IPS DF 6.9 (cell line): Measurements from ENCODE around the gene ZFHX2.

Experiments used
- DNase-seq: peaks from one replicate; pipeline ENCODE4 v3.0.0-alpha.2; 2013; ENCODE audit warnings: low read depth, low spot score
- H3K27ac ChIP-seq: one replicate; pipeline ENCODE4 v1.5.1; 2013; ENCODE audit warnings: low read length, control low read depth
- H3K27me3 ChIP-seq: 2 replicates; pipeline ENCODE4 v1.6.1; 2013; ENCODE audit warnings: mild to moderate bottlenecking, low read length; ENCODE audit not compliant: control insufficient read depth, insufficient read depth
- H3K36me3 ChIP-seq: 2 replicates; pipeline ENCODE4 v1.6.1; 2013; ENCODE audit warnings: low read length; ENCODE audit not compliant: control insufficient read depth, insufficient read depth
- H3K4me1 ChIP-seq: 2 replicates; pipeline ENCODE4 v1.6.1; 2013; ENCODE audit warnings: low read length; ENCODE audit not compliant: control insufficient read depth, insufficient read depth
- H3K4me3 ChIP-seq: 2 replicates; pipeline ENCODE4 v1.5.1; 2013; ENCODE audit warnings: mild to moderate bottlenecking, low read length
- H3K9me3 ChIP-seq: 2 replicates; pipeline ENCODE4 v1.6.1; 2013; ENCODE audit warnings: low read length, inconsistent platforms; ENCODE audit not compliant: control insufficient read depth, insufficient read depth
- WGBS: extraction: QIAGEN DNeasy Blood & Tissue Kit; methylation state at CpG from one replicate; pipeline ENCODE4 v1.1.7; 2013; ENCODE audit warnings: mixed read lengths, missing lambda C conversion rate; ENCODE audit not compliant: insufficient read length, insufficient coverage; 5-methylcytosine and 5-hydroxymethylcytosine counted together

ZFHX2 gene

GRCh38 chr14:23483236-23483854, 68.2 kb downstream of the ZFHX2 start:
- no CpG with 5 or more reads among the region's 9 CpGs for WGBS
- Histone ChIP-seq H3K9me3 (no peaks in the 10 kb centered on the region), H3K27me3 (no peaks in the 10 kb centered on the region), H3K4me1 (peaks cover 7% of the 10 kb centered on the region; the same call in 1 of the 2 replicates), H3K36me3 (no peaks in the 10 kb centered on the region), H3K27ac (no peak overlapping the region), H3K4me3 (no peak overlapping the region)
- DNase-seq, result no peak

- Histone ChIP-seq H3K27me3 (no peaks in the 10 kb centered on the region), H3K36me3 (peaks cover 1% of the 10 kb centered on the region; the same call in 1 of the 2 replicates), H3K4me1 (peaks cover 7% of the 10 kb centered on the region; the same call in 1 of the 2 replicates), H3K27ac (no peak overlapping the region), H3K4me3 (no peak overlapping the region), H3K9me3 (no peaks in the 10 kb centered on the region)
- no peak for DNase-seq
Observed at GRCh38 chr14:23482823-23483148, 68.8 kb downstream of the ZFHX2 start.

- no CpG with 5 or more reads among the region's 7 CpGs for WGBS
- no peaks in the 10 kb centered on the region for H3K27me3 ChIP-seq
- DNase-seq, result no peak
- H3K36me3 ChIP-seq, result peaks cover 5% of the 10 kb centered on the region; the same call in 1 of the 2 replicates
- peaks cover 7% of the 10 kb centered on the region; the same call in 1 of the 2 replicates for H3K4me1 ChIP-seq
- no peak overlapping the region for H3K4me3 ChIP-seq
- no peaks in the 10 kb centered on the region for H3K9me3 ChIP-seq
- H3K27ac ChIP-seq, result no peak overlapping the region
Observed at GRCh38 chr14:23481979-23482822, 69.4 kb downstream of the ZFHX2 start.

GRCh38 chr14:23481362-23481970, 70.1 kb downstream of the ZFHX2 start:
- Histone ChIP-seq H3K9me3 (no peaks in the 10 kb centered on the region), H3K27me3 (no peaks in the 10 kb centered on the region), H3K27ac (no peak overlapping the region), H3K4me3 (no peak overlapping the region), H3K4me1 (peaks cover 6% of the 10 kb centered on the region; the same call in 1 of the 2 replicates), H3K36me3 (peaks cover 12% of the 10 kb centered on the region; the same call in 1 of the 2 replicates)
- WGBS, result no CpG with 5 or more reads among the region's 3 CpGs
- no peak for DNase-seq

DNA sequence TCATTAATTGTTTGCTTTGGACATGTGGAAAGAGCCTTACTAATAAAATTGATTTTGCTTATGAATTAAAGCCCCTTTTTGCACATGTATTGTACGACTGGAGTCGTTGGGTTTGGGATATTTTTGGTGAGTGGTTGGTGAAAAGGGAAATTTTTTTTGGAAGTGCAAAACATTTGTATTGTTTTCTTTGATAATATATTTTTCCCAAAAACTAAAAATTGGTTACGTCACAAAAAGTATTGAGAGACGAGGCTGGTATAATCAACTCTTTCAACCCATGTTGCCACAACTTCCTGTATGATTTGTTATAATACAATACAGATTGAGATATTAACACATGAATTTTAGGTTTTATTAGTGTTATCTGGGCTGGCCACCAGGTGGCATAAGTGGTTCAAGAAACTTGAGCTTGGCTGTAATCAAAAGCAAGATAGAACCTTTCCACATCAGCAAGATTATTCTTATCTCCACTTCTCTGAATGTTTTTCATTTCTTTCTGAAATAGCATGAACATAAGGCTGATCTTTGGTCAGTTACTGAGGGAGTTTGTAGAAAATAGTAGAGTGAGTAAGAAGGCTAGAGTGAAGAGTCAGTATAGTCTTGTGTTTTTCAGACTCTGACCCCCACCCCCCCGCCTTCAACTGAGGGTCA, 73.3 kb downstream of the ZFHX2 start:
- peaks cover 23% of the 10 kb centered on the region; the same call in 1 of the 2 replicates for H3K36me3 ChIP-seq

GRCh38 chr14:23470947-23471346, 80.6 kb downstream of the ZFHX2 start:
- H3K27ac ChIP-seq, result no peak overlapping the region
- H3K4me3 ChIP-seq, result no peak overlapping the region
- H3K4me1 ChIP-seq, result no peaks in the 10 kb centered on the region
- H3K36me3 ChIP-seq, result peaks cover 11% of the 10 kb centered on the region
- WGBS, result no CpG with 5 or more reads among the region's 1 CpG
- no peak for DNase-seq
- H3K9me3 ChIP-seq, result no peaks in the 10 kb centered on the region
- H3K27me3 ChIP-seq, result no peaks in the 10 kb centered on the region

More for the DNA sequence above, 73.3 kb downstream of the ZFHX2 start:
- DNase-seq, result no peak
- no peak overlapping the region for H3K27ac ChIP-seq
- no peak overlapping the region for H3K4me3 ChIP-seq
- H3K9me3 ChIP-seq, result no peaks in the 10 kb centered on the region
- H3K27me3 ChIP-seq, result no peaks in the 10 kb centered on the region
- H3K4me1 ChIP-seq, result peaks cover 3% of the 10 kb centered on the region; the same call in 1 of the 2 replicates
- WGBS, result 100% methylated on average over 2 of the region's 5 CpGs
